Fibroblast of the aortic adventitia (primary cell): ENCODE measurements around the gene KLHL21. TPM values are rescaled to one million over a fixed set of nuclear protein-coding genes. Genes with fewer than 3 reads are reported as not detected.
A peak's percentile ranks its signal among the peaks of the same experiment; 100 is the strongest.

Experiments
- DNase-seq: peaks from one replicate; pipeline ENCODE4 v3.0.0-alpha.2; 2010; ENCODE audit warnings: low read depth
- H3K4me3 ChIP-seq: 2 replicates; pipeline ENCODE4 v1.5.1; 2011; ENCODE audit warnings: low read depth, mild to moderate bottlenecking, control low read depth, low read length, moderate library complexity
- total RNA-seq: library from RNA; depleted of rRNA; stranded (reverse); fragments of >200 nt; gene quantifications from 2 replicates; pipeline ENCODE4 v1.2.3, GENCODE V29; 2012; ENCODE audit warnings: low replicate concordance
- TF ChIP-seq, protein P1 (sequence below): IDR thresholded peaks from 2 replicates; pipeline ENCODE4 v1.5.1; 2011; ENCODE audit warnings: mild to moderate bottlenecking, low read length, control low read depth, inconsistent platforms; ENCODE audit not compliant: insufficient read depth

Gene KLHL21
- total RNA-seq, 1 donor: 40.8 TPM

DNA sequence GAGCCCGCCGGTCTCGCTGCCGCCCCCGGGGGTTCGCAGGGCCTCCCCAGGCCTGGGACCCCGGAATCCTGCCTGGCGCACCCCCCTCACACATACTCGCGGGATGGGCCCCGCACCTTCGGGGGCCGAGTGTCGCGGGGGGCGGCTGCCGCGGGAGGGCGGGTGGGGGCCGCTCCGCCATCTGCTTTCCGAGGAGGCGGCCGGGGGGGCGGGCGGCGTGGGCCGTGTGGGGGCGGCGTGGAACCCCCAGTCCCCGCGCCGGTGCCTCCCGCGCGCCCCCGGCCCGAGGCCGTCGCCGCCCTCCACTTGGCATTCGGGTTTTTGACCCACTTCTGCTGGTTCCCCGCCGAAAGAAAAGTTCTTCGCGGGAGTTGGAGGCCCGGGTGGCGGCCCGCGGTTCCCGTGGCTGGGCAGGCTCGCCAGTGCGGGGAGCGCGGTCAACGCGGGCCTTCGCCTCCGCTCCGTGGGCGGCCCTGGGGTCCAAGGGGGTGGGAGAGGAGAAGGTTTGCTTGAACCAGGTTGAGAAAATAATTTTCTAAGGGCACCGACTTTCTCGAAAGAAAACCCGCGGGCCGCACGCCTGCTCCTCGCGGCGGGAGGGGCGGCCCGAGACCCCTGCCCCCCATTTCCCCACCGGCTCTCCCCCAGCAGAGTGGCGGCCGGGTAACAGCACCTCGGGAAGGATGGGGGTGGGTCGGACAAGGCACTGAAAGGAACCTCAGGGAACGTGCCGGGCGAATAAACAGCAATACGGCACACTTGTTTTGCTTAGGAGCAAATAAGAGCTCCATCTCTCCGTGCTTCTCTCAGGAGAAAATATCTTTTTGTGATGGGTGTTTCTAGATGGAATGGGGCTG, 12.5 kb upstream of the KLHL21 start:
- TF ChIP-seq, protein P1, sequence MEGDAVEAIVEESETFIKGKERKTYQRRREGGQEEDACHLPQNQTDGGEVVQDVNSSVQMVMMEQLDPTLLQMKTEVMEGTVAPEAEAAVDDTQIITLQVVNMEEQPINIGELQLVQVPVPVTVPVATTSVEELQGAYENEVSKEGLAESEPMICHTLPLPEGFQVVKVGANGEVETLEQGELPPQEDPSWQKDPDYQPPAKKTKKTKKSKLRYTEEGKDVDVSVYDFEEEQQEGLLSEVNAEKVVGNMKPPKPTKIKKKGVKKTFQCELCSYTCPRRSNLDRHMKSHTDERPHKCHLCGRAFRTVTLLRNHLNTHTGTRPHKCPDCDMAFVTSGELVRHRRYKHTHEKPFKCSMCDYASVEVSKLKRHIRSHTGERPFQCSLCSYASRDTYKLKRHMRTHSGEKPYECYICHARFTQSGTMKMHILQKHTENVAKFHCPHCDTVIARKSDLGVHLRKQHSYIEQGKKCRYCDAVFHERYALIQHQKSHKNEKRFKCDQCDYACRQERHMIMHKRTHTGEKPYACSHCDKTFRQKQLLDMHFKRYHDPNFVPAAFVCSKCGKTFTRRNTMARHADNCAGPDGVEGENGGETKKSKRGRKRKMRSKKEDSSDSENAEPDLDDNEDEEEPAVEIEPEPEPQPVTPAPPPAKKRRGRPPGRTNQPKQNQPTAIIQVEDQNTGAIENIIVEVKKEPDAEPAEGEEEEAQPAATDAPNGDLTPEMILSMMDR: no peak
- DNase-seq: no peak
- peak overlapping the region; percentile 81 for H3K4me3 ChIP-seq

DNA sequence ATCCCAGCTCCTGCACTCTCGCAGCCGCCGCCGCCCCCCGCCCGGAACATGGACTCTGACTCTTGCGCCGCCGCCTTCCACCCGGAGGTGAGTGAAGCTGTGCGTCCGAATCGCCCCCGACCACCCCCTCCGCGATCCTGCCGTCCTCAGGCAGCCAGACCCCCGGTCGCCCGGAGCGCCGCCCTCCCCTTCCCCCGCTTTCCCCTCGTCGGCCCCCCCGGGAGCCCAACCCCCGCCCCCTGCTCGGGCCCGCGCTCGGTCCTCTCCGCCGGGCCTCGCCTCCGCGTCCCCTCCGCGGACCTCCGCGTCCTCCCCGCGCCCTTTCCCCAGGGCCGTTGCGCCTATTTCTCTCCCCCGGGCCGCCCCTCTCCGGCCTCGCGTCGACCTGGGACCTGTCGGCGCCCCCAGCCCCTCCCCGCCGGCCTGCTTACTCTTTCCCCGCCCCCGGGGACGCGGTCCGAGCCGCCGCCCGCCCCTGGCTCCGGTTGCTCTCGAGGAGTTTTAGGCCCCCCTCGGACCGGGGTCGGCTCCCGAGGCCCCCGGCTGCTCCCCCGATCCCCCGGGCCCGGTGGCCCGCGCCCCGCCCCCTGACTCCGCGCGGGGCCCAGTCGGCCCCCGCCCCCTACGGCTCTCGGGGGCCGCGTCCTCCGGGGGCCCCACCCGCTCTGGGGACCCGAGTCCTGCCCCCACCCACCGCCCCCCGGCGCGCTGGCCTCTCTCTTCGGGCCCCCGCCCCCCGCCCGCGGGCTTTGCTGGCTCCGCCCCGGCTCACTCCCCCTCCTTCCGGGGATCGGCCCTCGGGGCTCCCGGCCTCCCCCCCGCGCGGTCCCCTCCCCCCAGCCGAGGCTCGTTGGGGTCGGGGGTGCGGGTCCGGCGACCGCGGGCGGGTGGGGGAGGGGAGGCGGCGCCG, 11.6 kb upstream of the KLHL21 start:
- DNase-seq: no peak
- peak overlapping the region; percentile 81 for H3K4me3 ChIP-seq
- TF ChIP-seq, protein P1: no peak

DNA sequence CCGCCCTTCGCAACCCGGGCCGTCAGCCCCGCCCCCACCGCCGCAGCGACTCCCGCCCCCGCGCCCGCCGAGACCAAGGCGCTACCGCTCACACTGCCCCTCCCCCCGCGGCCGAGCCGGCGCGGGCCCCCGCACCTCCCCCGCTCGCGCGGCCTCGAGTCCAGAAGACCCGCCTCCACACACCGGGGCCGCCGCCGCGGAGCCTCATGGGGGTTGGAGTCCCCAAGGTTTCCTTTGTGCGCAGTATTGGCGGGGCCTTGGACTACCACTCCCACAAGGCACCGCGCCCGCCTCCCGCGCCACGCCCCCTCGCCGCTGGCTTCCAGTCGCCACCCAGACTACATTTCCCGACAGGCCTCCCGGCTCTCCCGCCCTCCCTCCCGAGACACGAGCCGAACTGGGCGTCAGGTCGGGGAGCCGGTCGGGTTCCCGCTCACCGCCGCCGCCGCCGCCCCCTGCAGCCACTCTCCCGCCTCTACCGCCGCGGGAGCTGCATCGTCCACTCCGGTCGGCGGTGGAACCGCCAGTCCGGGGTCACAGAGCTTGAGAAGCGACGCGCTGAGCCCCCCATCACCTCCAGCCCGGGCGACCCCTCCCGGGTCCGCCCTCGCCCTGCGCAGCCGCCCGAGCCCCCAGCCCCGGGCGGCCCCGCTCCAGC, 10.8 kb upstream of the KLHL21 start, which contains the start of gene PHF13:
PHF13 (plus strand) TSS at position 371 of the 658 bp plus-strand sequence. CDS start 336 bp downstream, outside the sequence.
- DNase-seq: peak; percentile 98
- TF ChIP-seq, protein P1: no peak
- peak within 1 kb of the TSS; percentile 83 for H3K4me3 ChIP-seq

DNA sequence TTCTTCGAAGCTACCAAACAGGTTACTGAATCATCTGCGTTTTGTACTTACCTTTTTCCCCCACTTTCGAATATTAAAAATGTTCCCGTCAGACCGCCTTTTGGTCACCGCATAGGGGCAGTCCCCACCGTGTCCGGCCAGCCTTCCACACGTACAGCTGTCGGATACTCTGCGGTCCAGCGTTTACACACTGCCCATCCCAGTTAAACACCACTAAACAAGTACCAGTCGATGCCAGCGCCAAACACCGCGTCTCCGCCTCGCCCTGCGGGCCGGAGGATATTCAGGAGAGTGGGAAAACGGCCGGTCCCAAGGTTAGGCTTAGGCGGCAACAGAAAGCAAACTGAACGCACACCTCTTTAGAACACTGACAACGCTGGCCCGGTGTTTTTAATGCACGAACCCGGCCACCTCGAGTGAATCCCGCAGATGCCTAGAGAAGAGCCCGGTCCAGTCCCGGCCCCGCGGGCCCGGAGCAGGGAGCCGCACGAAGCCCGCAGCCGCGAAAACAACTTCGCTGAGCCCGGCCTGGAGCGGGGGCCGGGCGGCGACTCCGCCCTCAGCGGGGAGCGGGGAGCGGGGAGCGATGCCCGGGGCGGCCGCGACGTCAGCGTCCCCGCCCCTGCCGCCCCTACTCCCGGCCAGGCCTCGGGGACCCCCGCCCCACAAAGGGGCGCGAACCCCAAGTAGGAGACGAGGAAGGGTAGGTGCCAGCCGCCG, 10.1 kb upstream of the KLHL21 start:
- TF ChIP-seq, protein P1: no peak
- DNase-seq: peak; percentile 39
- H3K4me3 ChIP-seq: peak overlapping the region; percentile 83

DNA sequence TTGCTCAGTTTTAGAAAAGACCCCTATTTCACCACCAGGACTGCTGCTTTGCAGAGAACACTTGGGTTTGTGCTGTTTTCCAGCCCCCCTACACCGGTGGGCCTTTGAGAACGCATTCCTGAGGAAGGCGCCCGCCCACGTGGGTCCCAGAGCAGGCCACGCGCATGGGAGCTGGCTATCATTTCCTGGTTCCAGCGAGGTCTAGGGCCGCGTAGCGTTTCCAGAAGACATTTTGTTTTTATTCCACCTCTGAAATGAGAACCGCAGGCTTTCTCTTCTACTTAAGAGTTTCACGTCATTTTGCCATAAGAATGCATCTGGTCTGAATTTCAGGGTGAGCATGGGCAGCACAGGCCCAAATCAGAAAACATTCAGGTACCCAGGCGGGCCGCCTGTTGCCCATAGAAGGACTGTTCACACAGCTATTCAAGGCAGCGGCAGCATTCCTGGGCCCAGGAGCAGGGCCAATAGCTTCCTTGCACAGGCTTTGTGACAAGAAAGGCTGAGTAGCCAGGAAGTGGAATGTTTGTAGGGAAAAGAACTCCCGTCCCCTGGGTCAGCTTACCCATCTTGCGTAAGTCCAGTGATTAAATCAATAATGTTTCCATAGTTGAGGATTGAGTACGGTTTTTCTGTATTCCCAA, 1.4 kb upstream of the KLHL21 start:
- TF ChIP-seq, protein P1: peak; percentile 22
- peak; percentile 91 for DNase-seq
- H3K4me3 ChIP-seq: peak overlapping the region; percentile 63
